Stimulated activated CD8-positive, alpha-beta memory T cell treated with anti-CD3 and anti-CD28 coated beads, Interleukin-7, amount 100 ng/mL, for 24 hours (primary cell): ENCODE measurements around the gene APOL2.
"Not testable (repeated sequence)": the region's sequence is repeated elsewhere in the genome, so short reads cannot be mapped to it uniquely, and the experiment has no call there.

Source experiments
- DNase-seq: peaks from one replicate; pipeline ENCODE4 v3.0.0-alpha.2; 2020; ENCODE audit warnings: low read depth

The APOL2 gene

DNA sequence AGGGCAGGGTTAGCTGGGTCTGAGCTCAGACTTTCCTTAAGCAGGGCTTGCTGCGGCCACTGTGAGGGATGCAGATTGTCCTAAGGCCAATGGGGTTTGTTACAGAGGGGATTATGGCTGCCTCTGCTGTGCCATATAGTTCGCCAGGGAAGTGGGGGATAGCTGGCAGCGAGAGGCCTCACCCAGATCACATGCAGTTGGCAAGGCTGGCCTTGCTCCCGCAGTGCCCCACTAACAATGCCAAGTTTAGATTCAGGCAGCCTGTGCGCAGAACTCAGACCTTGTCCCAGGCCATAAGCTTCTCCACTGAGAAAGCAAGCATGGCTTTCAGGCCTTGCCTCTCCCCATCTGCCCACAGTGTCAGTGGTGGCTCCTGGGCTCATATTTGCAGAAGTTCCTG, 4.7 kb upstream of the APOL2 start:
- DNase-seq = no peak

DNA sequence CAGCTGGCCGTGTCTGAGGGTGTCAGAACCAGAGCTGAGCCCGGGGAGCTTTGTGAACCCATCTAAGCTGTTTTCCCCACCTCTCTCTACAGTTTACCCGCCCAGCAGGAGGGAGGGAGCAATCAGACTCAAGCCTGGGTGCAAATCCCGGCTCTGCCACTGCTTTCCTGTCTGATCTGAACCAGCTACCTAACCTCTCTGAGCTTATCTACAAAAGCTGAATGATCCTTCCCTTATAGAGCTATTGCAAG, 252 bp downstream of the APOL2 start:
- no peak for DNase-seq

DNA sequence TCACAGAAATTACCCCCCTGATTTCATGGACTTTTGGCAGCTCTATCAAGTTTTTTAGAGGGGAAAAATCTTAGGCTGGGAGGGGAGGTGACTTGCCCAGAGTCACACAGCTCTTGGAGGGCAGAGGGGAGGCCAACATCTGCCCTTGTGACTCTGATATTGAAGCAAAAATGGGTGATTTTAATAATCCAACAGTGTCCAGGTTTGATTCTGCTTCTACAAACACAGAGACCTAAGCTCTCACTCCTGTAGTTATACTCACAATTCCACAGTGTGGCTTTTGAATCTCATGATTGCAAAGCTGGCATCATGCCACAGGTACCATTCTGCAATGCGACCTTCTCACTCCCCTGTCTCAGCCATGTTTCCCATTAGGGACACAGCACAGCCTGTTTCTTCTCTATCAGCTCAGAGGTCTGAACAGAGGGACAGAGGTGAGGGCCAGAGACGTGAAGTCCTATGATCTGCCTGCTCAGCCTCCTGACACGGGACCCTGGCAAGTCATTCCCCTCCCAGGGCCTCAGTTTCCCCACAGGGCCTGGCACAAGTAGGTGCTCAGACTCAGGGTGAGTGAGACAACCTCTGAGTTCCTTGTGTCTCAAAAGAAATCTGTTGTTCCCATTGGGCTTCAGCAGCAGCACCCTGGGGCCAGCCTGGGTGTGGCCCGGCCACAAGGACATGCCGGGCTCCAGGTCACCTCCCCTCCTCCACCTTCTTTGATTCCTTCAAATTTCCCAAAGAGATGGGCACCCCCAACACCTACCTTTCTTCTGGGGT, 766 bp downstream of the APOL2 start:
- DNase-seq = no peak

DNA sequence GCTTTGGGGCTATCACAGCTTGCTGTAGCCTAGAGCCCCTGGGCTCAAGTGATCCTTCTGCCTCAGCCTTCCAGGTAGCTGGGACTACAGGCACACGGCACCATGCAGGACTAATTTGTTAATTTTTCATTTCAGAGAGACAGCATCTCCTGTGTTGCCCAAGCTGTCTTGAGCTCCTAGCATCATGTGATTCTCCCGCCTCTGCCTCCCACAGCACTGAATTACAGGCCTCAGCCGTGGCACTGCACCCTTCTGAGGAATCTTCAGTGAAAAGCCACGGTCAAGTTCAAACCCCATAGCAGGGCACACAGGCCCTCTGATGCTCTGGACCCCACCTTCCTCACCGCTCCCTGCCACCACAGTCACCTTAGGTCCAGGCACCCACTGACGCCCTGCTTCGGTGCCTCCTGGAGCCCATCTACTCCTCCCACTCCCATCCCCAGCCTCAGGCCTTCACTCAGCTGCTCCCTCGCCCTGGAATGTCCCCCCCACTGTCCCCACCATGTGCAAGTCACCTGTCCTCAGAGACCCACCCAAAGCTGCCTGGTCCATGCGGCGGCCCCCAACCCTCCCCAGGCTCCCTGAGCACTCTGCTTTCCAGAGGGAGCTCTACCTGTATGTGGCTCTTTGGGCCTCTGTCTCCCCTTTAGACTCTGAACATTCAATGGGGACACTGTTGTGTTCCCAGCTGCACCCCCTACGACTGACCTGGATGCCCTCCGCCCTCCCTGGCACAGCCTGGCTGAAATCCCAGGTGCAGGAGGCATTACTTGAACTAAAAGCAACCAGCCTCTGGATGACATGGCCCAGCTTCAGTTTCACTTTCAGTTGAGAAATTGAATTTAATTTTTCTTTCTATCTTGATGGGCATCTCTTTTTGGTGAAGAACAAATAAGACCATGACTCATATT, 1.6 kb downstream of the APOL2 start:
- no peak for DNase-seq

DNA sequence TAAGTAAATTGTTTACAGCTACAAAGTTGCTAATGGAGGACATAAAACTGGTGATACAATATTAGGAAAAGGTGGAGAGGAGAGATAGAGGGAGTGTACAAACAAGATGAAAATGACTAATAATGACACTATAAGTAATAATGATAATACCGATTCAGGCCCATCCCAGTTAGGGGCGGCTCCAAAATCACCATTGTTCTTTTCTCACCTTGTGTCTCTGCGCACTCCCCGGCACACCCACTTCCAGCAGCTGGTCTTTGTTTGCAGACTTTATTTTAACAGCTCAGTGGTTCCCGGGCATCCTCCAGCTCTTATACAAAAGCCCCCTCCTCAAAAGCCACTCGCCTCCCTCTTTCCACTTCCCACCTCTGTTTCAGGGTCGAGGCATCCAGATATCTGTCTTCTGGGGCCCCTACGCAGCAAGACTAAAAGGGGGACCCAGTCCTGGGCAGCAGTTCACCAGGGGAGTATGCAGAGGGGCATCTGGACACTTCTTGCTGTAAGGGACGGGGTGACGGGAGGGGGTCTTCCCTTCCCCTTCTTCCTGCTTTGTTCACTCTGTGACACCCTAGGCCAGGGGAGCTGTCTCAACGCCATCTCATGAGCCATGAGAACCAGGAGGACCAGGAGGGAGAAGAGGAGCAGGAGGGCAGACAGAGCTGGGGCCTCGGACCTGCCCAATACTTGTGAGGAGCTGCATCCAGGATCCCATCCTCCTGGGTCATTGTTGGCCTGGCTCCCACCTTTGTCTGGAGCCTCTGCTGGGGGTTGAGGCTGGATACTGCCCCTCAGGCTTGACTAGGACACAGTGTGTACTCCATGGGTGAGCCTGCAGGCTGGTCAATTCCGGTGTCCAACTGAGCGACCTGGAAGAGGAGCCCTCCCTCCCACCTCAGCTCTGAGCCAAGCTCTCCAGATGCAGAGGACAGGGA, 2.7 kb downstream of the APOL2 start:
- no peak for DNase-seq

DNA sequence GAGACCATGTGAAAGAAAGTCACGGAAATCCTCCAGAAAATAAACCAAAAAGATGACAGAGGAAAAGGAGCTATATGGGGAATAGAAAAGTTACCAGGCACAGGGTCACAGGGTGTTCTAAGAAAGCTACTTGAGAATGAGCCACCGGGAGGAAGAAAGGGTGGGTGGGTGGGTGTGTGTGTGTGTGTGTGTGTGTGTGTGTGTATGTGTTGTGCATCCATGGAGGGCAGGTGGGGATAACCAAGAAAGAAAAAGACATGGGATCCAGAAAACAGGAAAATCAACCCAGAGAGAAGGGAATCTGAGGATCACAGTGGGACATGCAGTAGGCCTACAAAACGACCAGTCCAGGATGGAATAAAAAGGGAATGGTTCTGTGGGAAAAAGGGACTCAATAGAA, 3.7 kb downstream of the APOL2 start:
- no peak for DNase-seq

DNA sequence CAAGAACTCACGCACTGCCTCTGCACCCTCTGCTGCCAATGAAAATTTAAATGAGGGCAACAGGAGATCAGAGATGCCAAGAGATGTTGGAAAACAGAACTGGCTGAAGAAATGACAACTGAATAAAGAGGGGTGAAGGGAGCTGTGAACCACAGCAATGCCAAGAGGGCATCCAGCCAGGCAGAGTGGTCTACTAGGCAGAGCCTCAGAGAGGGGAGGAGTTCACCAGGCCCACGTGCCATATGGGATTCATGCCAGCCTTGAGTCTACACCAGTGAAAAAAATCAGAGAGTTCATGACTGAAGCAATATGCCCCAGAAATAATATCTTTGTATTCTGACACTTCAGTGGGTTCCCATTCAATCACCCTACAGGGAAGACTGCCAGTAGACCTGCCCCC, 4.4 kb downstream of the APOL2 start:
- DNase-seq = no peak

DNA sequence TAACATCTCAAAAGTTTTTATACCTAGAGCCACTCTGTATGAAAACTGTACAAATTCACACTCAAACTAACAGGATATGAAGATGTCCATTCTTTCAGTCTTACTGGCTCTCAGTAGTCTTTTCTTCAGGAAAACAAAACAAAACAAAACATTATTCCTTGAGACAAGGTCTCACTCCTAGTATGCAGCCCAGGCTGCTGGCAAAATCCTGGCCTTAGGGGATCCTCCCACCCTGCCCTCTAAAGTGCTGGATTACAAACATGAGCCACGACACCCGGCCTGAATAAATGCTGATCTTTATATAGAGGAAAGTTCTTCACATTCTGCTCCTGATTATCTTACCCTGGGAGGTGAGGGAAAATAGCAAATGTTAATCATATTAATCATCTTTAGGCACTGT, 5.1 kb downstream of the APOL2 start:
- DNase-seq = no peak

DNA sequence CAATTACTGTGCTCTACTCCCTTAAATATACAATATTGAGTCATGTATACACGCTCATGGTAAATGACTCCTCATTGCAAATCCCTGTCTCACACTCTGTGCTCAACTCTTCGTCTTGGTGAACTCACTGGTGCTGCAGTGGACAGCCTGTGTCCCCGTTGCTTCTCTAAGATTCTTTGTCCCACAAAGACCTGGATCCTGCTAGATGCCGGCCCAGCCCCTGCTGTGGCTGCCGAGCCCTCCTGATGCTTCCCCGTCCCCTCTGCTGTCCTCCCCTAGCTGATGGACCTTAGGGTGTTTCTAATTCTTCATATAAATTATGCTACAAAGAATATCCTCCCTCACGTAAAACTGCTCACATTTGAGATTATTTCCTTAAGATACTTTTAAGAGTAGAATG, 5.5 kb downstream of the APOL2 start:
- no peak for DNase-seq

DNA sequence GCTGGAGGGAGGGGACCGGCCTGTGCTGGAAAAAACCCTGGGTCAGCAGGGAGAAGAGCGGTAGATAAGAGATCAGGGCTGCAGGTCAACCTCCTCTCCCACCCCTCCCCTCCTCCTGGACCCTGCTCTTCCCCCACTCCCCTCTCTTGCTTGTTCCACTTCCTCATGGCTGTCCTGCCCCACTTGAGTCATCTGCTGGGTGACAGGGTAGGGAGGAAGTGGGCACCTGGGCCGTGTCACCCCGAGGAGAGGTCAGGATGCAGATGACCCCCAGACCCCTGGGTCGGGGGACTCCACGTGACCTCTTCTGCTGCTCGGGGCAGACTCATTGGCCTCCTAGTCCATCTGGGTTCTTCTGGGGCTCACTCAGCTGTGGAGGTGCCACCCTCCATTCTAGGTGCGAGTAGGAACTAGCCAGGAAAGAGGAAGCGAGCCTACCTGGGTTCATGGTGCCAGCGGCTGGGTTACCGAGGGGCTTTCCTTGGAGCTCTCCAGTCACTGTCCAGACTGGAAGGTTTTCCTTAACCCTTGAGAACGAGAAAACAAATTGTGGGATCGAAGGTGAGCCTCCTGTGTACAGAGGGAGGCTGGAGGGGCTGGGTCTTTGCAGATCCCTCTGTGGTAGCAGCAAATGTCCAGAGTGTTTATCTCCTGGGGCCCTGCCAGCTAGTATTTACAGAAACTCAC, 6.5 kb downstream of the APOL2 start:
- no peak for DNase-seq

DNA sequence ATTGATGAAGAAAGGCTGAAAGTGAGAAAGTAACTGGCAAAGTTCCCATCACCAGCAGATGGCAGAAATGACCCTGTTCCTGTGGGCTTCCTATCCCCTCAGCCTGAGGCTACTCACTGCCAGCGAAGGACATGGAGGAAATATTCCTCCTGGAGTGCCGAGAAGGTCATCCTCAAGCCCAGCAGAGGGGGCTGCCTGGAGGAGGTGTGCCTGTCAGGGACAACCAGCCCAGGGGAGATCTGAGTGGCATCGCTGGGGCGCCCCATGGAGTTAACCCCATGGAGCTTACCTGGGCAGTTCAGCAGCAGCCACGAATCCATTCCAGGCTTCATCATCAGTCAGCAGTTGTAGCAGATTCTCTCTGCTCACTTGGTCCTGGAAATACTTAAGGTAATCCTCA, 8.3 kb downstream of the APOL2 start:
- DNase-seq = not testable (repeated sequence)

DNA sequence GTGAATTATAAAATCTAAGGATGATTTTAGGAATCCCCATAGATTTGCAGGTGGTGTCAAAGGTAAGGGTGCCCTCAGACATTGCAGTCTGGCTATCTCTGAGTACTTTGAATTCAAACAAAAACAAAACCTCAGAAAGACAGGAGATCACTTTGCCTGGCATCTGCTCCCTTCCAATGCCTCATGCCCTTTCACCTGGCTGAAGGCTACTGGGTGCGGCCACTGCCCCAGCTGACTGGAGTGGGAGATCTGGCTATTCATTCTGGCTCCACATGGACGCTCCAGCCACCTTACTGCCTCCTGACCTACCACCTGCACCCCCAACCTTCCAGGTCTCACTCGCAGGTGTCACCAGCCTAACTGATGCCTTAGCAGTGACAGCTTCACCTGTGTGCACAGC, 9.7 kb downstream of the APOL2 start:
- DNase-seq = not testable (repeated sequence)

DNA sequence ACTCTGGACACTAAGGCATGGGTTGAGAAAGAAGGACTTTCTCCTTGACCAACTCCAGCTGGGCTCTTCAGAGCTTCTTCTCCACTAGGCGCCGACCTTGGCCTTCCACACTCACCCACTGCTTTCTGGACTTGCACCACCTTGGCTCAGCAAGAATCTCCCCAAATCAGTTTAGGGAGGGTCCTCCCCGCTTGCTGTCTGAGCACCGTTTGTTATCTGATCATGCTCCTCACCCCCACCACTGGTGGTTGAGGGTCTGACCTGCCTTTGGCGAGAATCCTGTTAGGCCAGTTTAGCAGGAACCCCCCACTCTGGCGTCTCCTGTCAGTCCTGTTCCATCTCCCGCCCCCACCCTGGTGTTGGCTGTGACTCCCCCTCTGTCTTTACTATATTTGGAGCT, 10.4 kb downstream of the APOL2 start:
- no peak for DNase-seq

DNA sequence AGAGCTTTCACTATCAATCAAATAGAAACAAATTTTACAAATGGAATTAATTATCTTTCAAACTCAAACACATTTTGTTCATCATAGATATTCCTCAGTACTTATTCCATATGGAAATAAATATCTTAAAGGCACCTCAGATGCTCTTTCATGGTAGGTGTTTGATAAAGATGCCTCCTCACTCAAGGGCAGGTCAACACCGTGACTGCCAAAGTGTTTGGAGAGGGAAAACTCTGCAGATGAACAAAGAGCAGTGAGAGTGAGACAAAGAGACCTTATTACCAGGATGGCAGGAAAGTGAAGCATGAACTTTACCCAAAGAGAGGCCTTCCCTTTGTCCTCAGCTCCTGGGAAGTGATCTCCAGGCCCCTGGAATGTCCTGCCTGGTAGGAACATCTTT, 11.0 kb downstream of the APOL2 start:
- not testable (repeated sequence) for DNase-seq

DNA sequence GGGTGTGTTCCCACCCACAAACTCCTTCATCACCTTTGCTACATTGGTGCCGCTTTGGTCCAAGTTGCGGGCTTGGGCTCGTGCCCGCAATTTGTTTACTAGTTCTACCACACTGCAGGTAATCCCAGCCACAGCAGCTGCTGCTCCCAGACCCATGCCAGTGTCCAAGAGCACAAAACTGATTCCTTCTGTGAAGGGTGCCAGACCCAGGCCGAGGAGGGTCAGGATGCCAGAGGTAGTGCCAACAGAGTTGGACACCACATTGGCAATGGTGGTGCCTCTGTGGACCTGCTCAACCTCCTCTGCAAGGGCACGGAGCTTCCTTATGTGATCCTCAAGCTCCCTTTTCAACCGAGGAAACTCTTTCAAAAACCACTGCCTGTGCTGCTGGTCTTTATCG, 11.5 kb downstream of the APOL2 start:
- DNase-seq = no peak

DNA sequence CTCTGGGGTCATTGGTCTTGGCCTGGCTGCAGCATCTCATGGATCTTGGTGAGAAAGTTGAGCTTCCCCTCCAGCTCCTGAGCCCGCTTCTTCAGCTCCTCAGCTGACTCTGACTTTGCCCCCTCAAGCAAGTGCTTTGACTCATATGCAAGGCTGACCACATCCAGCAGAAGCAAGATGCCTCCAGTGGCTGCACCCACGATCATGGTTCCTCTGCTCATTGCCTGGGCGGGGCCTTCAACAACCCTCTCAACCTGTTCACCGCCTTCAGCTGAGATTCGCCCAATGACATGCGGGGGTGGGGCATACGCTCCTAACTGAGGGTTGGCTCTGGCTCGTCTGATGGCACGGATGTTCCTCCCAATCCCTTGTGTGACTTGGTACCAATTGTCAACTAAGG, 11.9 kb downstream of the APOL2 start:
- DNase-seq = no peak

DNA sequence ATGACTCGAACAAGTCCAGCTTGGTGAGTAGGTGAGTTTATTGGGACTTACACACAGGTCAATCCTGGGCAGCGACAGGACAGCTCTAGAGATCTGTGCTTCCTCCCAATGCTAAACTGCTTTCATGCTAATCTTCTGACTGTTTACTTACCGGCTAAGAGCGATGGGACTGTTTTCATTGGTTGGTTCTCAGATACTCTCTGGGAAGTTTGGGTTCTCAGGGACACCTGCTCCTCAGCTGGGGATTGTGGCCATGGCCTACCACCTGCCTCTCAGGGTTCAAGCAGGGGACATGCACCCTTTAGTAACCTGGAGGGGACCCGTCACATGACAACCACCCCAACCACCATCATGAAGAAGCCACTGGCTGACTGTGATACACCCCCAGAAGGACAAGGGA, 13.1 kb downstream of the APOL2 start:
- DNase-seq = no peak

DNA sequence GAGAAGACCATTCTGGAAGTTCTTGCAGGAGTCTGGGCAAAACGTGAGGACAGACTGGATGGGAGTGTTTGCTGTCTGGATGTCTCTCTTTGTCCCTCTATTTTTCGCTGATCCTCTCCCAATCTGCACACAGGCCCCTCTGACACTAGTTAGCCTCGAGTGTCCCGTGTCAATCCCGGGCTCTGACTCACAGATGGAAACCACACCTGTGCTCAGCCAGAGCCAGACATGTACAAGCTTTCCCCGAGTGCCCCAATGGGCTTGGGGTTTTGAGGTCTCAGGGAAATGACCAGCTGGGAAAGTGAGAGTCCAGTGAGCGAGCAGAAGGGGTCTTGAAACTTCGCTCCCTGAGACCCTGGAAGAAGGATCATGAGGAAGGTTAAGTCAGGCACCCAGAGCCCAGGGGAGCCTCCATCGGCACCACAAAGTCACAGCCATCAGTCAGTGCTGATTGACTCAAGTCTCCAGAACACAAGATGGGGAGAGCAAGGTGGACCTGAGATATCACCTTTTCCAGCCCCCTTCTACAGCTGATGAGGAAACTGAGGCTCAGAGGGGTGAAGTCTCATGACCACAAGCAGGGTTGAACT, 13.9 kb downstream of the APOL2 start:
- no peak for DNase-seq

DNA sequence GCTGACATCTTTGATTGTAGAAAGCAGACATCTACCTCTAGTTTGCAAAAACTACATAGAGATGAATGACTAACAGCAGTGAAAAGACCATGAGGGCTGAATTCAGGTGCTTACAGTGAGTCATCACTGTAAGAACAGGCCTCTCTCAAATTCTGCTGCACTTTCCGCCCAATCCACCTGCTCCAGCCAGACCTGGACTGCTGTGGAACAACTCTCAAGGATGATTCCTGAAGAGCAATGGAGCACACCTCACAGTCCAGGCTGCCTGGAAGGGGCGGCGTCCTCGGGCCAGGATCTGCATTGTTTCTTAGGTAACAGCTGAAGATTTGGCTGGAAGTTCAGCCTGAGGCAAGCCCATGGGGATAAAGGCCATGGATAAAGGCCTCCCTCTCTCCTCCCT, 15.1 kb downstream of the APOL2 start:
- no peak for DNase-seq

DNA sequence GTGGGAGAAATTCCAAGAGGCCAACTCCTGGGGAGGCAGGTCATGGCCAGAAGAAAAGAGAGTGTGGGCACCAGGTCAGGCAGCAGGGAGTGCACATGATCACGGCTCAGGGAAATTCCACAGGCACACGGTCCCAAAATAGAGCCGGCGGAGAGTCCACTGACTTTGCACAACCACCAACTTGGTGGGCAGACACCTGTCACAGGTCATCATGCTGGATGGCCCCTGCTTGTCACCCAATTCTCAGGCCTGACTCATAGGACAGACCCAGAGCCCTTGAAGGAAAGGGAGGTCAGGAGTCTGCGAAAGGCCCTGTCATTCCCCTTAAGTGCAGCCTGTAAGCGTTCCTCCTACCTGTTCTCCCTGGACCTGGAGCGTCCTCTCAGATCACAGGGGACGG, 15.8 kb downstream of the APOL2 start:
- no peak for DNase-seq

DNA sequence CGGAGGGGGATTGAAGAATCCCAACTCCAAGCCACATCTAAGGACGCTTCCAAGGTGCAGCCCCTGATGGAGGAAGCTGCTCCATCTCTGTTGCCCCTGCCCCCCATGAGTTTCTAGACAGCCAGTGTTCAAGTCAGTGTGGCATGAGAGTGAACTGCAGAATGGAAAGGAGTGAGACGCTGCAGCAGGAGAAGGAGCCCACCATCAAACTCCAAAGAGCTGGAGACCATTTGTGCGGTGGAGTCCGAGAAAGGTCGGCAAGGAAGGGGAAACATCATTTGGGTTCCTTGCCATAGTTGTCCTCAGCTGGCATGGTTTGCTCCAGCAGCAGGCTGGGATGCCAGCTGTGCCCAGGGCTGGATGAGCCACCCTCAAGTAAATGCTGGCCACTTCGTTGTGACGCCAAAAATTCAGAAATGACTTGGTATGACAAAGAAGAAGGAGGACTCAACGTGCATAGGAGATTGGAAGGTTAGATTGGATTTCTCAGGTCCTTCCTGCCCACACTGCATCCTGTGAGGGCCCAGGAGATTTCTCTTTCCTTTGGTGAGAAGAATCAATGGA, 16.4 kb downstream of the APOL2 start:
- DNase-seq = no peak
